CD4-positive, alpha-beta T cell (primary cell): ENCODE results near the gene SKAP1. TPM values are rescaled to one million over a fixed set of nuclear protein-coding genes. Genes with fewer than 3 reads are reported as not detected.

Source experiments
- ATAC-seq: fragments of 200-7000 bp; cut with Tn5 transposase; one replicate; pipeline ENCODE4 v1.10.0; 2022; ENCODE audit warnings: mild to moderate bottlenecking; ENCODE audit not compliant: poor library complexity
- CTCF ChIA-PET: fragments of 350-600 bp; sonication (Branson Sonifier 250); formaldehyde crosslinking; loops from one replicate; lab custom pipeline; 2021; ENCODE audit warnings: antibody characterized with exemption, inconsistent platforms; lab: Charles Lee
- POLR2A ChIA-PET: fragments of 350-600 bp; sonication (Branson Sonifier 250); formaldehyde crosslinking; loops from one replicate; lab custom pipeline; 2021; ENCODE audit warnings: antibody characterized with exemption, inconsistent platforms; lab: Charles Lee
- DNase-seq, 14 experiments: peaks; one replicate each; pipeline ENCODE4 v3.0.0-alpha.2; 2013 to 2020; ENCODE audit warnings: mixed read lengths in 2 of 14
- H3K27ac ChIP-seq, 2 donors: one replicate each; pipeline versions ENCODE4 v1.5.1 to v1.7.0; 2013; ENCODE audit warnings: low read length in 2 of 2, low read depth in 1 of 2, mild to moderate bottlenecking in 1 of 2
- H3K27me3 ChIP-seq, 2 experiments: 1 replicate in 1 of 2; 2 replicates in 1 of 2; pipeline versions ENCODE4 v1.6.1 to v1.7.0; 2013; ENCODE audit warnings: low read length in 2 of 2, control low read depth in 1 of 2, mild to moderate bottlenecking in 1 of 2, moderate library complexity in 1 of 2; ENCODE audit not compliant: insufficient read depth in 2 of 2, control insufficient read depth in 1 of 2
- H3K36me3 ChIP-seq: one replicate; pipeline ENCODE4 v1.6.1; 2013; ENCODE audit warnings: low read length, control low read depth; ENCODE audit not compliant: insufficient read depth
- H3K4me1 ChIP-seq: one replicate; pipeline ENCODE4 v1.6.1; 2013; ENCODE audit warnings: low read length, control low read depth; ENCODE audit not compliant: insufficient read depth
- H3K4me3 ChIP-seq: one replicate; pipeline ENCODE4 v1.5.1; 2013; ENCODE audit warnings: mild to moderate bottlenecking, low read length, moderate library complexity
- H3K9me3 ChIP-seq, 2 experiments: 1 replicate in 1 of 2; 2 replicates in 1 of 2; pipeline versions ENCODE4 v1.6.1 to v1.7.0; 2013; ENCODE audit warnings: low read length in 2 of 2, mild to moderate bottlenecking in 2 of 2, control low read depth in 1 of 2, moderate library complexity in 1 of 2; ENCODE audit not compliant: control insufficient read depth in 1 of 2, insufficient read depth in 1 of 2
- H3K27ac Mint-ChIP-seq: one replicate; pipeline ENCODE4 v1.8.0; 2020; ENCODE audit warnings: mixed read lengths
- H3K27me3 Mint-ChIP-seq: one replicate; pipeline ENCODE4 v1.8.0; 2021; ENCODE audit warnings: mixed read lengths
- H3K36me3 Mint-ChIP-seq: one replicate; pipeline ENCODE4 v1.8.0; 2021; ENCODE audit warnings: low read depth, mixed read lengths
- H3K4me1 Mint-ChIP-seq: one replicate; pipeline ENCODE4 v1.8.0; 2021; ENCODE audit warnings: low read depth, mixed read lengths
- H3K4me3 Mint-ChIP-seq: one replicate; pipeline ENCODE4 v1.8.0; 2020; ENCODE audit warnings: mild to moderate bottlenecking, mixed read lengths
- H3K9me3 Mint-ChIP-seq: one replicate; pipeline ENCODE4 v1.8.0; 2020; ENCODE audit warnings: mixed read lengths
- CTCF ChIP-seq: fragments of 200-600 bp; IDR thresholded peaks from one replicate; pipeline ENCODE4 v1.8.0; 2022; ENCODE audit warnings: antibody characterized with exemption, mild to moderate bottlenecking
- intact Hi-C, 2 experiments: fragments of 100-400 bp; cut with DNase I in 1 of 2; cut with micrococcal nuclease in 1 of 2; formaldehyde crosslinking; loops; one replicate each; pipeline versions ENCODE4 v1.15.1 to v1.9.0; 2023 to 2025; cut with DNase I, micrococcal nuclease
- total RNA-seq, 174 experiments: library from RNA in 2 of 174; stranded (reverse) in 2 of 174; gene quantifications; one replicate each; pipeline ENCODE4 v1.2.3 and lab custom pipeline; 2021 to 2026

Gene SKAP1
- total RNA-seq, 2 experiments from 2014 or later, result 92.0 to 95.1 TPM

GRCh38 chr17:48311324-48311723 is 118.7 kb downstream of the SKAP1 start:
- CTCF ChIA-PET, result interaction anchor here (0.6 kb wide), 2 partner anchors 141 to 333 kb away, joined by 4 to 6 read pairs; no protein-coding TSS in a partner anchor
- no peak overlapping the region for H3K27ac Mint-ChIP-seq

GRCh38 chr17:48310748-48311213 is 119.2 kb downstream of the SKAP1 start:
- ATAC-seq (no peak), DNase-seq (no peak)
- H3K36me3 Mint-ChIP-seq, result peaks cover 11% of the 10 kb centered on the region
- intact Hi-C loops, result no loop called here
- ChIA-PET CTCF (interaction anchor here (0.6 kb wide), 2 partner anchors 140 to 334 kb away, joined by 4 to 6 read pairs; no protein-coding TSS in a partner anchor), POLR2A (no interaction called here)
- H3K27me3 Mint-ChIP-seq, result no peaks in the 10 kb centered on the region
- H3K9me3 Mint-ChIP-seq, result no peaks in the 10 kb centered on the region
- Histone ChIP-seq H3K9me3 (no peaks in the 10 kb centered on the region), H3K27ac (no peak overlapping the region), H3K36me3 (no peaks in the 10 kb centered on the region), H3K27me3 (no peaks in the 10 kb centered on the region), H3K4me1 (no peaks in the 10 kb centered on the region), H3K4me3 (no peak overlapping the region)
- TF ChIP-seq CTCF, result no peak
- H3K27ac Mint-ChIP-seq, result no peak overlapping the region
- H3K4me3 Mint-ChIP-seq, result no peak overlapping the region
- H3K4me1 Mint-ChIP-seq, result peaks cover 57% of the 10 kb centered on the region

More at GRCh38 chr17:48311324-48311723, 118.7 kb downstream of the SKAP1 start:
- no peaks in the 10 kb centered on the region for H3K9me3 Mint-ChIP-seq
- H3K4me3 Mint-ChIP-seq, result no peak overlapping the region
- no peak for DNase-seq
- Histone ChIP-seq H3K9me3 (no peaks in the 10 kb centered on the region), H3K4me3 (no peak overlapping the region), H3K27me3 (no peaks in the 10 kb centered on the region), H3K27ac (no peak overlapping the region), H3K36me3 (no peaks in the 10 kb centered on the region), H3K4me1 (no peaks in the 10 kb centered on the region)
- no peaks in the 10 kb centered on the region for H3K27me3 Mint-ChIP-seq
- POLR2A ChIA-PET, result no interaction called here
- intact Hi-C loops, result no loop called here
- ATAC-seq, result no peak
- TF ChIP-seq CTCF, result no peak
- peaks cover 57% of the 10 kb centered on the region for H3K4me1 Mint-ChIP-seq
- peaks cover 12% of the 10 kb centered on the region for H3K36me3 Mint-ChIP-seq

GRCh38 chr17:48308581-48308980 is 121.4 kb downstream of the SKAP1 start:
- no peak for TF ChIP-seq CTCF
- DNase-seq, result no peak
- Histone ChIP-seq H3K27me3 (no peaks in the 10 kb centered on the region), H3K4me1 (no peaks in the 10 kb centered on the region), H3K9me3 (no peaks in the 10 kb centered on the region), H3K36me3 (no peaks in the 10 kb centered on the region), H3K4me3 (no peak overlapping the region), H3K27ac (no peak overlapping the region)
- peaks cover 60% of the 10 kb centered on the region for H3K4me1 Mint-ChIP-seq
- H3K27me3 Mint-ChIP-seq, result no peaks in the 10 kb centered on the region
- no peak for ATAC-seq
- ChIA-PET POLR2A (interaction anchor here (2.0 kb wide), 1 partner anchor 14 kb away, joined by 8 read pairs; no protein-coding TSS in a partner anchor), CTCF (interaction anchor here (0.6 to 3.2 kb wide), 17 partner anchors 10 to 328 kb away, joined by 3 to 15 read pairs (median 5); partner anchors contain the start of gene HOXB5)
- intact Hi-C loops, result no loop called here
- no peaks in the 10 kb centered on the region for H3K9me3 Mint-ChIP-seq
- no peak overlapping the region for H3K4me3 Mint-ChIP-seq
- peaks cover 10% of the 10 kb centered on the region for H3K36me3 Mint-ChIP-seq
- no peak overlapping the region for H3K27ac Mint-ChIP-seq
